ENCODE measurements around the gene PRKAA1.

The PRKAA1 gene

GRCh38 chr5:40798012-40798800, at the start of gene PRKAA1:
Gene PRKAA1 (minus strand): TSS chr5:40798374. CDS start chr5:40798189, 185 bp downstream.
- peaks cover 39% of the 10 kb centered on the region for H3K79me2 ChIP-seq (ENCODE audit: insufficient read depth, low read length)
- H3F3A ChIP-seq (ENCODE audit: low read depth), result 0 out of 2 replicates have a peak, but pooled peaks cover 4% of the 10 kb centered on the region
- H3K9ac ChIP-seq (ENCODE audit: low read depth, low read length, poor library complexity, severe bottlenecking), result peak within 1 kb of the TSS; percentile 95
- H3K9me3 ChIP-seq (ENCODE audit: insufficient read depth, low read depth, low read length), result no peaks in the 10 kb centered on the region
- no peaks in the 10 kb centered on the region for H3K36me3 ChIP-seq (ENCODE audit: insufficient read depth, low read length)
- peak within 1 kb of the TSS; percentile 95 for H3K4me2 ChIP-seq (ENCODE audit: low read depth, low read length, poor library complexity, severe bottlenecking)
- H3K4me1 ChIP-seq (ENCODE audit: insufficient read depth, low read length, poor library complexity, severe bottlenecking), result peaks cover 42% of the 10 kb centered on the region
- H3K27me3 ChIP-seq (ENCODE audit: insufficient read depth, low read length, poor library complexity, severe bottlenecking), result no peaks in the 10 kb centered on the region
- H3K4me3 ChIP-seq (ENCODE audit: low read length, poor library complexity, severe bottlenecking), result peak within 1 kb of the TSS; percentile 78
- TF ChIP-seq CTCF (conservative IDR thresholded peaks at IDR 0.05; ENCODE audit: low read length) (peak; percentile 31), EZH2phosphoT487 (IDR thresholded peaks at IDR 0.05; ENCODE audit: borderline replicate concordance) (no peak)
- peak within 1 kb of the TSS; percentile 93 for H2AFZ ChIP-seq (ENCODE audit: low read length)
- peaks cover 37% of the 10 kb centered on the region for H4K20me1 ChIP-seq (ENCODE audit: insufficient read depth, low read length, poor library complexity, severe bottlenecking)
- H3K9me2 ChIP-seq (replicated peaks; ENCODE audit: low read depth, low read length), result no peaks in the 10 kb centered on the region

GRCh38 chr5:40847525-40847924, 49.4 kb upstream of the PRKAA1 start:
- no peaks in the 10 kb centered on the region for H3K27me3 ChIP-seq (ENCODE audit: insufficient read depth, low read length, poor library complexity, severe bottlenecking)
- H4K20me1 ChIP-seq (ENCODE audit: insufficient read depth, low read length, poor library complexity, severe bottlenecking), result no peaks in the 10 kb centered on the region
- H3K9me3 ChIP-seq (ENCODE audit: insufficient read depth, low read depth, low read length), result no peaks in the 10 kb centered on the region
- no peaks in the 10 kb centered on the region for H3F3A ChIP-seq (ENCODE audit: low read depth)
- no peaks in the 10 kb centered on the region for H3K79me2 ChIP-seq (ENCODE audit: insufficient read depth, low read length)
- TF ChIP-seq EZH2phosphoT487 (IDR thresholded peaks at IDR 0.05; ENCODE audit: borderline replicate concordance) (no peak), CTCF (conservative IDR thresholded peaks at IDR 0.05; ENCODE audit: low read length) (no peak)
- H3K9me2 ChIP-seq (replicated peaks; ENCODE audit: low read depth, low read length), result no peaks in the 10 kb centered on the region
- no peak overlapping the region for H3K4me3 ChIP-seq (ENCODE audit: low read length, poor library complexity, severe bottlenecking)
- no peak overlapping the region for H3K9ac ChIP-seq (ENCODE audit: low read depth, low read length, poor library complexity, severe bottlenecking)
- H3K4me1 ChIP-seq (ENCODE audit: insufficient read depth, low read length, poor library complexity, severe bottlenecking), result no peaks in the 10 kb centered on the region
- H3K4me2 ChIP-seq (ENCODE audit: low read depth, low read length, poor library complexity, severe bottlenecking), result no peak overlapping the region
- no peak overlapping the region for H2AFZ ChIP-seq (ENCODE audit: low read length)
- H3K36me3 ChIP-seq (ENCODE audit: insufficient read depth, low read length), result no peaks in the 10 kb centered on the region

- Histone ChIP-seq H3K79me2 (ENCODE audit: insufficient read depth, low read length) (no peaks in the 10 kb centered on the region), H3K9me3 (ENCODE audit: insufficient read depth, low read depth, low read length) (no peaks in the 10 kb centered on the region), H3F3A (ENCODE audit: low read depth) (no peaks in the 10 kb centered on the region; the same call in 1 of the 2 replicates), H4K20me1 (ENCODE audit: insufficient read depth, low read length, poor library complexity, severe bottlenecking) (no peaks in the 10 kb centered on the region), H3K9ac (ENCODE audit: low read depth, low read length, poor library complexity, severe bottlenecking) (no peak overlapping the region), H3K9me2 (replicated peaks; ENCODE audit: low read depth, low read length) (no peaks in the 10 kb centered on the region), H2AFZ (ENCODE audit: low read length) (no peak overlapping the region), H3K4me3 (ENCODE audit: low read length, poor library complexity, severe bottlenecking) (no peak overlapping the region), H3K4me2 (ENCODE audit: low read depth, low read length, poor library complexity, severe bottlenecking) (no peak overlapping the region), H3K36me3 (ENCODE audit: insufficient read depth, low read length) (no peaks in the 10 kb centered on the region), H3K4me1 (ENCODE audit: insufficient read depth, low read length, poor library complexity, severe bottlenecking) (peaks cover 9% of the 10 kb centered on the region), H3K27me3 (ENCODE audit: insufficient read depth, low read length, poor library complexity, severe bottlenecking) (peaks cover 8% of the 10 kb centered on the region)
- TF ChIP-seq CTCF (conservative IDR thresholded peaks at IDR 0.05; ENCODE audit: low read length) (no peak), EZH2phosphoT487 (IDR thresholded peaks at IDR 0.05; ENCODE audit: borderline replicate concordance) (no peak)
Observed at GRCh38 chr5:40846371-40846770, 48.2 kb upstream of the PRKAA1 start.

Measured in Loucy (cell line).